GM12874 (cell line): ENCODE data around the gene RBM33.

Experiments
- CTCF ChIP-seq: IDR thresholded peaks from 2 replicates; pipeline ENCODE4 v1.5.1; 2011; ENCODE audit warnings: low read depth, mild to moderate bottlenecking, control low read depth, low read length, moderate library complexity; ENCODE audit not compliant: insufficient read depth

The RBM33 gene

GRCh38 chr7:155798673-155799439, 154.4 kb downstream of the RBM33 start:
- no peak for TF ChIP-seq CTCF

- TF ChIP-seq CTCF: no peak
Observed at GRCh38 chr7:155799514-155799913, 155.1 kb downstream of the RBM33 start.

GRCh38 chr7:155800301-155800700, 155.8 kb downstream of the RBM33 start:
- TF ChIP-seq CTCF: no peak

- TF ChIP-seq CTCF: no peak
Observed at GRCh38 chr7:155800741-155801267, 156.3 kb downstream of the RBM33 start.

- no peak for TF ChIP-seq CTCF
Observed at GRCh38 chr7:155802291-155802690, 157.8 kb downstream of the RBM33 start.

- no peak for TF ChIP-seq CTCF
Observed at GRCh38 chr7:155802906-155803417, 158.5 kb downstream of the RBM33 start.

GRCh38 chr7:155803418-155804376, 159.2 kb downstream of the RBM33 start:
- TF ChIP-seq CTCF: no peak
